ENCODE results near the gene BICRAL.
A peak's percentile ranks its signal among the peaks of the same experiment; 100 is the strongest.
"Not testable (repeated sequence)": the region's sequence is repeated elsewhere in the genome, so short reads cannot be mapped to it uniquely, and the experiment has no call there.

Gene BICRAL, protein sequence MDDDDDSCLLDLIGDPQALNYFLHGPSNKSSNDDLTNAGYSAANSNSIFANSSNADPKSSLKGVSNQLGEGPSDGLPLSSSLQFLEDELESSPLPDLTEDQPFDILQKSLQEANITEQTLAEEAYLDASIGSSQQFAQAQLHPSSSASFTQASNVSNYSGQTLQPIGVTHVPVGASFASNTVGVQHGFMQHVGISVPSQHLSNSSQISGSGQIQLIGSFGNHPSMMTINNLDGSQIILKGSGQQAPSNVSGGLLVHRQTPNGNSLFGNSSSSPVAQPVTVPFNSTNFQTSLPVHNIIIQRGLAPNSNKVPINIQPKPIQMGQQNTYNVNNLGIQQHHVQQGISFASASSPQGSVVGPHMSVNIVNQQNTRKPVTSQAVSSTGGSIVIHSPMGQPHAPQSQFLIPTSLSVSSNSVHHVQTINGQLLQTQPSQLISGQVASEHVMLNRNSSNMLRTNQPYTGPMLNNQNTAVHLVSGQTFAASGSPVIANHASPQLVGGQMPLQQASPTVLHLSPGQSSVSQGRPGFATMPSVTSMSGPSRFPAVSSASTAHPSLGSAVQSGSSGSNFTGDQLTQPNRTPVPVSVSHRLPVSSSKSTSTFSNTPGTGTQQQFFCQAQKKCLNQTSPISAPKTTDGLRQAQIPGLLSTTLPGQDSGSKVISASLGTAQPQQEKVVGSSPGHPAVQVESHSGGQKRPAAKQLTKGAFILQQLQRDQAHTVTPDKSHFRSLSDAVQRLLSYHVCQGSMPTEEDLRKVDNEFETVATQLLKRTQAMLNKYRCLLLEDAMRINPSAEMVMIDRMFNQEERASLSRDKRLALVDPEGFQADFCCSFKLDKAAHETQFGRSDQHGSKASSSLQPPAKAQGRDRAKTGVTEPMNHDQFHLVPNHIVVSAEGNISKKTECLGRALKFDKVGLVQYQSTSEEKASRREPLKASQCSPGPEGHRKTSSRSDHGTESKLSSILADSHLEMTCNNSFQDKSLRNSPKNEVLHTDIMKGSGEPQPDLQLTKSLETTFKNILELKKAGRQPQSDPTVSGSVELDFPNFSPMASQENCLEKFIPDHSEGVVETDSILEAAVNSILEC

DNA sequence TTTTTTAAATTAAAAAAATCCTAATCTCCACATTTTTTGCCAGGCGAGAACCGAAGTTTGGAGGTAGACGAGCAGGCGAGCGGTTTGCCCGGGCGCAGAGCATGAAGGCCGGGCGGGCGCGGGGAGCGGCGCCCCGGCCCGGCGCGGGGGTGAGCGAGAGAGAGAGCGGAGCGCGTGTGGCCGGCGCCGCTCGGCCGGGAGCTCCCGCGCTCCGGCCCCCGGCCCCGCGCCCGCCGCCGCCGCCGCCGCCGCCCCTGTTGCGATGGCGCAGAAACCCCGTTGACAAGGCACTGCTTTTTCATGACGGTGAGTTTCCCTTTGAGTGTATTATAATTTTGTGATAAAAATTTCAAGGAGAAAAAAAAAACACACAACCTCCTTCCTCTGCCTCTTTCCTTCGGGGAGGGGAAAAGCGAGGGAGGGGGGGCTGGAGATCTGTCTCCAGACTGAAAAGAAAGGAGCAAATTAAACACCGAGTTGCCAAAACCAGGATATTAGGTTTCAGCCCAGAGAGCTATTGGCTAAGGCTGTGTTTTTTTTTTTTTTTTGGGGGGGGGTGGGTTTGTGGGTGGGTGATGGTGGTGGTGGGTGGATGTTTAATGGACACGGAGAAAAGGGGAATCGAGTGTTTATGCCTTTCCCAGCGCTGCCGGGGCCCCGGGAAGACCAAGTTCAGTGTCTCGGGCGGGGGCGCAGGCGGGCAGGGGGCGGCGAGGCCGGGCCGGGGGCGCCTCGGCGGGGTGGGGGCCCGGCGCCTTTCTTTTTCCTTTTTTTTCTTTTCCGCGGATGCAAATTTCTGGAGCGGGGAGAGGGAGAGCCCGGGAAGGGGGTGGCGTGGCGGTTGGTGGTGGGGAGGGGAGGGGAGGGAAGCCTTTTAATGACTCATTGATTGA is at the start of gene BICRAL:
Gene BICRAL, plus strand, starts transcription at position 257 of the 893 bp plus-strand sequence. CDS start 39,971 bp downstream, outside the sequence.
- ChIA-PET CTCF (interaction anchor here (0.6 to 1.4 kb wide), 2 partner anchors 12 to 22 kb away, joined by 3 to 9 read pairs; no protein-coding TSS in a partner anchor), POLR2A (interaction anchor here (0.5 to 9.7 kb wide), 24 partner anchors 8 to 390 kb away, joined by 3 to 128 read pairs (median 4); partner anchors contain the start of genes RPL7L1 and TBCC)
- peak; percentile 60 for DNase-seq (ENCODE audit: extremely low spot score)
- TF ChIP-seq ZNF384 (IDR thresholded peaks at IDR 0.05): peak; percentile 83
- TF ChIP-seq, protein P1, sequence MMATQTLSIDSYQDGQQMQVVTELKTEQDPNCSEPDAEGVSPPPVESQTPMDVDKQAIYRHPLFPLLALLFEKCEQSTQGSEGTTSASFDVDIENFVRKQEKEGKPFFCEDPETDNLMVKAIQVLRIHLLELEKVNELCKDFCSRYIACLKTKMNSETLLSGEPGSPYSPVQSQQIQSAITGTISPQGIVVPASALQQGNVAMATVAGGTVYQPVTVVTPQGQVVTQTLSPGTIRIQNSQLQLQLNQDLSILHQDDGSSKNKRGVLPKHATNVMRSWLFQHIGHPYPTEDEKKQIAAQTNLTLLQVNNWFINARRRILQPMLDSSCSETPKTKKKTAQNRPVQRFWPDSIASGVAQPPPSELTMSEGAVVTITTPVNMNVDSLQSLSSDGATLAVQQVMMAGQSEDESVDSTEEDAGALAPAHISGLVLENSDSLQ (IDR thresholded peaks at IDR 0.05): no peak

- CTCF ChIA-PET: interaction anchor here (0.6 kb wide), 1 partner anchor 76 kb away, joined by 4 read pairs; no protein-coding TSS in a partner anchor
- DNase-seq (ENCODE audit: extremely low spot score); POLR2A ChIA-PET: not testable (repeated sequence)
Observed at GRCh38 chr6:42733867-42734481, 47.9 kb upstream of the BICRAL start.

DNA sequence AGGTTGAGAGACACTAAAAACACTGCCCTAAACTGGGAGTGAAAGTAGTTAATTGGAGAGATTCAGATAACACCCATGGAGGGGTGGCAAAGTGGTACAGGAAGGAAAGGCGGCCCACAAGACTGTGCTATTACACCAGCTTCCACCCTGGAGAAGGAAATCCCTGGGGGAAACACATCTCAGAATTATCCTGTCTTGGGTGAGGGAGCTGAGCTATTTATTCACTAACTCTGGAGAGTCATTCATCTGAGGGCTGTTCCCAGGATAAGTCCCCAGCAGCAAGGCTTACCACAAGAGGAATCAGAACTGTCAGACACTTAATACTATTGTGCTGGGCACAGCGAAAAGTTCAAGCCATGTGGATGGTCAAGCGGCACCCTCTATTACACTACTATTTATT is 45.9 kb upstream of the BICRAL start:
- no peak for TF ChIP-seq SUZ12 (IDR thresholded peaks at IDR 0.05)
- no peak for TF ChIP-seq TARDBP (IDR thresholded peaks at IDR 0.05)
- TF ChIP-seq CTBP1 (IDR thresholded peaks at IDR 0.05; ENCODE audit: borderline replicate concordance): no peak
- no peak for TF ChIP-seq FOXA1 (IDR thresholded peaks at IDR 0.05)
- TF ChIP-seq HDGF (IDR thresholded peaks at IDR 0.05; ENCODE audit: borderline replicate concordance): no peak
- no peak for TF ChIP-seq NFRKB (IDR thresholded peaks at IDR 0.05)
- no peak for TF ChIP-seq BHLHE40 (IDR thresholded peaks at IDR 0.05; ENCODE audit: borderline replicate concordance)
- TF ChIP-seq ARNT (IDR thresholded peaks at IDR 0.05): no peak
- no peak for TF ChIP-seq SP1 (IDR thresholded peaks at IDR 0.05)
- ChIA-PET POLR2A (interaction anchor here (0.6 to 1.4 kb wide), 2 partner anchors 11 to 46 kb away, joined by 3 to 4 read pairs; partner anchors contain the start of gene BICRAL), CTCF (interaction anchor here (1.1 kb wide), 1 partner anchor 10 kb away, joined by 3 read pairs; no protein-coding TSS in a partner anchor)
- no peak for DNase-seq (ENCODE audit: extremely low spot score)

DNA sequence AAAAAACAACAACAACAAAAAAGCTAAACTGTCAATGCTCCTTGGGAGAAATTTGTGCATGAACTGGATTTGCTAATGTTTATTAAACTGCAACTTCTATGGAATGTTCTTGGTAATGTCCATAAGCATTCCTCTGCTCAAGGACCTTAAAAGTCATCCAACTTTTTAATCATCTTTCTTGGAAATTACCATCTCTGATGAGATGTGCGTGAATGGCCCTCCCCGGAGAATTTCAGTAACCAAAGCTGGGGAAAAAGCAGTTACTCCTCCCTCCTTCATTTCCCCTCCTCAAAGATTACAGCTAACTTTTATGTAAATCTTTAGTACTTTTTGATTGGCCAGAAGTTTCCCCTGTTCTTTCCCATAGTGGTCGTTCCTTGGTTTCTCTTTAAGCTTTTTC is 41.1 kb upstream of the BICRAL start:
- DNase-seq (ENCODE audit: extremely low spot score): no peak
- TF ChIP-seq HDGF (IDR thresholded peaks at IDR 0.05; ENCODE audit: borderline replicate concordance): no peak
- no peak for TF ChIP-seq ZNF384 (IDR thresholded peaks at IDR 0.05)
- TF ChIP-seq CTBP1 (IDR thresholded peaks at IDR 0.05; ENCODE audit: borderline replicate concordance): no peak
- no peak for TF ChIP-seq NFRKB (IDR thresholded peaks at IDR 0.05)
- TF ChIP-seq ARNT (IDR thresholded peaks at IDR 0.05): no peak
- TF ChIP-seq SUZ12 (IDR thresholded peaks at IDR 0.05): no peak
- TF ChIP-seq LEF1 (IDR thresholded peaks at IDR 0.05; ENCODE audit: borderline replicate concordance): no peak
- no peak for TF ChIP-seq L3MBTL2 (conservative IDR thresholded peaks at IDR 0.05)
- no peak for TF ChIP-seq BHLHE40 (IDR thresholded peaks at IDR 0.05; ENCODE audit: borderline replicate concordance)
- TF ChIP-seq FOXK2 (IDR thresholded peaks at IDR 0.05): no peak
- no peak for TF ChIP-seq ELF4 (IDR thresholded peaks at IDR 0.05)
- TF ChIP-seq FOXM1 (IDR thresholded peaks at IDR 0.05; ENCODE audit: borderline replicate concordance): no peak
- POLR2A ChIA-PET: interaction anchor here (1.1 kb wide), 2 partner anchors 41 to 139 kb away, joined by 3 read pairs; partner anchors contain the start of genes BICRAL and RPL7L1
- CTCF ChIA-PET: no interaction called here

DNA sequence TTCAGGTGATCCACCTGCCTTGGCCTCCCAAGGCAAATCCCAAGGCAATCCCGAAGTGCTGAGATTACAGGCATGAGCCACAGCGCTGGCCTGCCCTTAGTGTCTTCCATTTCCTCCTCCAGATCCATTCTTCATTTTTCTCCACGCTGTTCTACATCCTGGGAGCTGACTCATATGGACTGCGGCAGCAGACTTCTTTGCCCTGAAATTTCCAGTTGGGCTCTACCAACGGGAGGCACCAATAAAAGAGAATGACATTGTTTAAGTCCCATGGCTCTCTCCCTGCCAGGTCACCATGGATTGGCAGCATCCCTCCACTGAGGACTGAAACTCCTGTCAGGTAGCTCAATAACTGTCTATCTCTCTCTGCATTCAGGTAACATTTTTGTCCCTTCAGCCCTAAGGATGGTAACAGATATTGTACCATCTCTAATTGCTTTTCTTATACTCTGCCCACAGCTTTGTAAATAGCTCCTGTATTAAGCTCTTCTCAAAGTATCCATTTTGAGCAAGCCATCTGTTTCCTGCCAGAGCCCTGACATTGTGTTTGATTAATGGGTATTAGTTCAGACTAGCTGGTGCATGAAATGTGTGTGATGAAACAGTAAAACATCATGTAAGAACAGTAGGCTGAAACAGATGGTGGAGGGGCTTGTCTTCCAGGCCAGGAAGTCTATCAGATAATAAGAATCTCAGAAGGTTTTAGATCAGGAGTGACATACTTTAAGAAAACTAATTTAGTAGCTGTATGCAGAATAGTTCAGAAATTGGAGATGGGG is 39.5 kb upstream of the BICRAL start:
- ChIA-PET POLR2A (interaction anchor here (0.8 to 1.0 kb wide), 2 partner anchors 40 to 137 kb away, joined by 3 to 5 read pairs; partner anchors contain the start of gene RPL7L1), CTCF (interaction anchor here (0.7 to 1.5 kb wide), 2 partner anchors 16 to 194 kb away, joined by 3 to 6 read pairs; no protein-coding TSS in a partner anchor)
- TF ChIP-seq SUZ12 (IDR thresholded peaks at IDR 0.05): no peak
- TF ChIP-seq ZNF384 (IDR thresholded peaks at IDR 0.05): no peak
- no peak for TF ChIP-seq FOXK2 (IDR thresholded peaks at IDR 0.05)
- TF ChIP-seq FOXM1 (IDR thresholded peaks at IDR 0.05; ENCODE audit: borderline replicate concordance): no peak
- TF ChIP-seq LEF1 (IDR thresholded peaks at IDR 0.05; ENCODE audit: borderline replicate concordance): no peak
- no peak for TF ChIP-seq BHLHE40 (IDR thresholded peaks at IDR 0.05; ENCODE audit: borderline replicate concordance)
- TF ChIP-seq, protein P1 (IDR thresholded peaks at IDR 0.05): peak; percentile 74
- no peak for TF ChIP-seq TARDBP (IDR thresholded peaks at IDR 0.05)
- TF ChIP-seq HDGF (IDR thresholded peaks at IDR 0.05; ENCODE audit: borderline replicate concordance): no peak
- no peak for DNase-seq (ENCODE audit: extremely low spot score)
